ENCODE measurements around the gene ZNF219.
"Not testable (repeated sequence)": the region's sequence is repeated elsewhere in the genome, so short reads cannot be mapped to it uniquely, and the experiment has no call there.

ZNF219 gene

DNA sequence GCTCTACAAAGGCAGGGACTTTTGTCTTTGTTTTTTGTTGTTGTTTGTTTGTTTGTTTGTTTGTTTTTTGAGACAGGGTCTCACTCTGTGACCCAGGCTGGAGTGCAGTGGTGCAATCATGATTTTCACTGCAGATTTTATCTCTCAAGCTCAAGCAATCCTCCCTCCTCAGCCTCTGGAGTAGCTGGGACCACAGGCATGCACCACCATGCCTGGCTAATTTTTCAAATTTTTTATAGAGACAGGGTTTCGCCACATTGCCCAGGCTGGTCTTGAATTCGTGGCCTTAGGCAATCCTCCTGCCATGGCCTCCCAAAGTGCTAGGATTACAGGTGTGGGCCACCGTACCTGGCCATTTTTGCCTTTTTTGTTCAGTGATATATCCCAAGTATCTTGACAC, 57.5 kb downstream of the ZNF219 start:
- not testable (repeated sequence) for DNase-seq

GRCh38 chr14:21040370-21040925, 58.0 kb downstream of the ZNF219 start:
- no peak for DNase-seq
